NB4 (cell line): ENCODE measurements around the gene LINGO3.

Source experiments
- CTCF ChIP-seq: IDR thresholded peaks from one replicate; pipeline ENCODE4 v1.5.1; 2012; ENCODE audit warnings: low read depth, low read length
- MAX ChIP-seq: IDR thresholded peaks from 2 replicates; pipeline ENCODE4 v1.6.1; 2011; ENCODE audit warnings: low read depth, low read length
- POLR2A ChIP-seq: IDR thresholded peaks from 2 replicates; pipeline ENCODE4 v1.6.1; 2011; ENCODE audit warnings: mild to moderate bottlenecking; ENCODE audit not compliant: insufficient read length; ENCODE audit errors: extremely low read depth

GRCh38 chr19:2329149-2329478 lies 21.2 kb upstream of the LINGO3 start:
- TF ChIP-seq CTCF (no peak), POLR2A (no peak), MAX (no peak)
